GM18868 (cell line): ENCODE results near the gene TMEM87B.
"Not testable (repeated sequence)": the region's sequence is repeated elsewhere in the genome, so short reads cannot be mapped to it uniquely, and the experiment has no call there.

Experiments
- ATAC-seq: cut with Tn5 transposase; IDR thresholded peaks from one replicate; pipeline ENCODE4 v1.9.1; 2021; ENCODE audit warnings: mild to moderate bottlenecking, moderate library complexity; ENCODE audit not compliant: unreplicated experiment

Gene TMEM87B

DNA sequence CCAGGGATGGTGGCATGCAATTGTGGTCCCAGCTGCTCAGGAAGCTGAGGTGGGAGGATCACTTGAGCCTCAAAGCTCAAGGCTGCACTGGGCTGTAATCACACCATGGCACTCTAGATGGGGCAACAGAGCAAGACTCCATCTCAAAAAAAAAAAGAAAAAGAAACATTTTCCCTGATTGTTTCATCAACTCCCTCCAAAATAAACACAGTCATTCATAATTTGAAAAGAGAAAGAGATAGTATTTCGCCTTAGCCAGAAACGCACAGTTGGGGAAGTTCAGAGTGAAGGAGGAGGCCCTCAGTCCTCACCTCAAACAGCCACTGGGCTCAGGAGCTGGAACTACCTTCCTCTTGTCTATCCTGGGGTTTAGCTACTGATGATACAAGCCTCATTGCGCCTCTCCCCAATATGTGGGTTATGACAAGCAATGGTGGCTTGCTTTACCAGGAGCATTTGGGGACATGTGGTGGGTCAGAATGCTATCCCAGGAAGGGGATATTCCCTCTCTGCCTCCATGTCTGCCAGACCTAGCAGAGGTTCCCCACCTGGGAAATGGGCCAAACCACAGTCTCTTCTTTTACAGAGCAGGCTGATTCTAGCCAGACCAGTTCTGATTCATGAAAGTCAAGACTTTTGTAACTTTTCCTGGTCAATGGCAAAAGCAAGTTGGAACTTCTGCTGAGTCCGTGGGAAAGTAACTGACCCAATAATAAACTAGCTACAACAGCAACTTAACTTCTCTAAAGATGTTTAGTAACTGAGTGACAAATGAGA, 22.2 kb upstream of the TMEM87B start:
- no peak for ATAC-seq

DNA sequence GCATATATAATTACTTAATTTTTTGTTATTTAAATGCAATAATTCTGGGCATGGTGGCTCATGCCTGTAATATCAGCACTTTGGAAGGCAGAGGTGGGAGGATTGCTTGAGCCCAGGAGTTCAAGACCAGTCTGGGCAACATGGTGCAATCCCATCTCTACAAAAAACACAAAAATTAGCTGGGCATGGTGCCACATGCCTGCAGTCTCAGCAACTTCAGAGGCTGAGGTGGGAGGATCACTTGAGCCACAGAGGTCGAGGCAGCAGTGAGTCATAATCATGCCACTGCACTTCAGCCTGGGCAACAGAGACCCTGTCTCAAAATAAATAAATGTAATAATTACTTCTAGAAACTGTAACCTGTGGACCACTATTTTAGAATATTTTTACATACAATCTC, 21.5 kb upstream of the TMEM87B start:
- no peak for ATAC-seq

DNA sequence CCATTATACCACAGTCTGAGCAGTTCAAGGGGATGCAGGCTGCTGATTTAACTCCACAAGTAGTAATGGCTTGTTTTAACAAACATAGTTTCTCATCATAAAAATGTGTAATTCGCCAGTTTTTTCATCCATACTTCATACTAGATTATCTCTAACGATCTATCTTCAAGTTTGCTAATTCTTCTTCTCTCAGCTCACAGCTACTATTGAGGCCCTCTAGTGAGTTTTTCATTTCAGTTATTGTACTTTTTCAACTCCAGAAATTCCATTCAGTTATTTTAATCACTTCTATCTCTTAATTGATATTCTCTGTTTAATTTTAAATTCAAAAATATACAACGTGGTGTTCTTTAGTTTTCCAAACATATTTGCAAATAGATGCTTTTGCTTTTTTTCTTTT, 20.1 kb upstream of the TMEM87B start:
- ATAC-seq = no peak

DNA sequence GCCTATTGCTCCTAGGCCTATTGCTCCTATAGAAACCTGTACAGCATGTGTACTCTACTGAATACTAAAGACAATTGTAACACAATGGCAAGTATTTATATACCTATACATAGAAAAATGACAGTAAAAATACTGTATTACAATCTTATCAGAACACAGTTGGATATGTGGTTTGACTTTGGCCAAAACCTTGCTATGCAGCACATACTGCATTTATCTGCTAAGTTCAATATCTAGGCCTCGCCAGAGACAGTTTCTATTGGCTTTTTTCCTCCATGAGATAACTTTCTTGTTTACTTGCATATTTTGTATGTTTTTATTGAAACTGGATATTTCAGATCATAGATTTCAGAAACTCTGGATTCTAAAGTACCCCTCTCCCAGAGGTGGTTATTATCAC, 19.3 kb upstream of the TMEM87B start:
- ATAC-seq = no peak

DNA sequence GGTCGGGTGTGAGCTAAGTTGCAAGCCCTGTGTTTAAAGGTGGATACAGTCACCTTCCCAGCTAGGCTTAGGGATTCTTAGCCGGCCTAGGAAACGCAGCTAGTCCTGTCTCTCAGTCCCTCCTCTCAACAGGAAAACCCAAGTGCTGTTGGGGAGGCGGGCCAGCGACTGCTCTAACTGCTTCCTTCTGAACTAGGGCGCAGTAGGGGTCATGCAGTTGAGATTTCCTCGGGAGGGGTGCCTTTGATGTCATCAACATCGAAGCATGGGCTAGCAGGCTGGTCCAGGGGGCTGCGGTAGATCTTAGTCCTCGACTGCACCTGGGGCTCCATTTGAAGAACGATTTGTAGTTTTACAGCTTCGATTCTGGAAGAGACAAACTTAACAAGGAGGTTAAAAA, 15.5 kb upstream of the TMEM87B start:
- ATAC-seq = not testable (repeated sequence)

DNA sequence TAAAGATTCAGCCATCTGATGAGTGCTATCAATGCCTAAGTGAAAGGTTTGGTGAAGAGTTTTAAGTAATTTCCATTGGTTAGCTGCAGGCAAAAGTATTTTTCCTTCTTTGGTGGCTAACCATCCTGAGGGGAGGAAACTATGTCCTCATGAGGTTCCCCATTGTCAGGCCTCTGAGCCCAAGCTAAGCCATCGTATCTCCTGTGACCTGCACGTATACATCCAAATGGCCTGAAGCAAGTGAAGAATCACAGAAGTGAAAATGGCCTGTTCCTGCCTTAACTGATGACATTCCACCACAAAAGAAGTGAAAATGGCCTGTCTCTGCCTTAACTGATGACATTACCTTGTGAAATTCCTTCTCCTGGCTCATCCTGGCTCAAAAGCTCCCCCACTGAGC, 15.0 kb upstream of the TMEM87B start:
- not testable (repeated sequence) for ATAC-seq

DNA sequence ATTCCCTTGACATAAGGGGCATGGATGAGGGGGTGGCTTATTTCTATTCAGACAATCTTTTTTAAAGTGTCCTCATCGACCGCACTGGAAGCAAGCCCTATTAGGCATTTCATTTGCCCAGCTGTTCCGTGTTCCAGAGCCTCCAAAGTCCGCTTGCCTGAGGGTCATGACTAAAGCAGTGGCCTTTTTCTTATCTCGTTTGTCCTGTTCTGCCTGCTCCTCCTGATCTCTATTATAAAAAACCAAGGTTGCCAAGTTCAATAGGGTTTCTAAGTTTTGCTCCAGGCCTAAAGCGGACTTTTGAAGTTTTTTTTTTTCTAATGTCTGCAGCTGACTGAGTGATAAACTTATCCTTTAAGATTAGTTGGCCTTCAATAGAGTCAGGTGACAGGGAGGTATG, 13.6 kb upstream of the TMEM87B start:
- ATAC-seq = not testable (repeated sequence)

DNA sequence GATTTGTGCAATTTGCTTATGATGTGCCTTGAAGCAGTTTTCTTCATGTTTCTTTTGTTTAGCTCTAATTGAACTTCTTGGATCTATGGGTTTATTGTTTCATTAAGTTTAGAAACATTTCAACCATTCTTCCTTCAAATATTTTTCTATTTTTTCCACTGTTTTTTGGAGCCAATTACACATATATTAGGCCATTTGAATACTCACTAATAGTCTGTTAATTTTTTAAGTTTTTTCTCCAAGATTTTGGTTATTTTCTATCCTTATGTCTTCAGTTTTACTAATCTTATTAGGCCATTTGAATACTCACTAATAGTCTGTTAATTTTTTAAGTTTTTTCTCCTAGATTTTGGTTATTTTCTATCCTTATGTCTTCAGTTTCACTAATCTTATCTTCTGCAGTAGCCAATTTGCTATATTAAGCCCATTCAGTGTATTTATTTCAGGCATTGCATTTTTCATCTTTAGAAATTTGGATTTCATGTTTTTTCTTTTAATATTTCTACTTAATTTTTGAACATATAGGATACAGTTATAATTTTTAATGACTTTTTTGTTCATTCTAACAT, 9.5 kb upstream of the TMEM87B start:
- no peak for ATAC-seq

DNA sequence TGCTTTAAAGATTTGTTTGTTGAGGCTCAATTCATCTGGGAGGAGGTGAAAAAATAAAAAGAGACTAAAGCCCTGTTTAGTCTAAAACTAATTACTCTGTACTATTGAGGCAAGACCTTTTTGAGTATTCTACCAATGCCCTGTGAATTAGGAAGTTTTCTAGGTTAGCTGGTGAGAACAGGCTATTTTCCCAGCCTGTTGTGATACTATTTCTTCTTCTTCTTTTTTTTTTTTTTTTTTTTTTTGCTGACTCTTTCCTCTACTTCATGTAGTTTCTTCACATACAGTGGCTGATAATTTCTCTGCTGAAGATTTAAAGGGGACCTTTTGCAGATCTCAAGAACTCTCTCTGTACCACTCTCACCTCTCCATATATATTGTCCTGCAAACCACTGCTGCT, 8.8 kb upstream of the TMEM87B start:
- ATAC-seq = no peak

DNA sequence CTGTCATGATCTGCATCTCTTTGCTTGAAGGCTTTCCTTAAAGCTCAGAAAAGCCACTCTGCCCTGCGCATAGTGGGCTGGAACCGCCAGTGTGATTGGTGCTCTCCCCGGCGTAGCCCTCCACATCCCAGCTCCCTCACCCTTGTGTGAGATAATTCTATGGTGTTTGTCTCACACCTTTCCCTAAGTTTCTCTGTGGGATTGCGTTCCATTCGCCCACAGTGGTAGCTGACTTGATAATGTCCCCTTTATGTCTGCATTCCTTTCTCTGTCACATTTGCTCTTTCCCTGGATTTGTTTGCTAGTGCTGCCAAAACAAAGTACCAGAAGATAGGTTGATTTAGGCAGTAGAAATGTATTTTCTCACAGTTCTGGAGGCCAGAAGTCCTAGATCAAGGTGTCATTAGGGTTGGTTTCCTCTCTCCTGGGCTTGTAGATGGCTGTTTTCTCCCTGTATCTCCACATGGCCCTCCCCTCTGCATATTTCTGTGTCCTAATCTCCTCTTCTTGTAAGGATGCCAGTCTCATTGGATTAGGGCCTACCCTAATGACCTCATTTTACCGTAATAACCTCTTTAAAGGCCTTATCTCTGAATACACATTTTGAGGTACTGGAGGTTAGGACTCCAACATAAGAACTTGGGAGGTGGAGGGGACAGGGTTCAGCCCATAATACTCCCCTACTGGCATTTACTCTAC, 7.4 kb upstream of the TMEM87B start:
- ATAC-seq = no peak

DNA sequence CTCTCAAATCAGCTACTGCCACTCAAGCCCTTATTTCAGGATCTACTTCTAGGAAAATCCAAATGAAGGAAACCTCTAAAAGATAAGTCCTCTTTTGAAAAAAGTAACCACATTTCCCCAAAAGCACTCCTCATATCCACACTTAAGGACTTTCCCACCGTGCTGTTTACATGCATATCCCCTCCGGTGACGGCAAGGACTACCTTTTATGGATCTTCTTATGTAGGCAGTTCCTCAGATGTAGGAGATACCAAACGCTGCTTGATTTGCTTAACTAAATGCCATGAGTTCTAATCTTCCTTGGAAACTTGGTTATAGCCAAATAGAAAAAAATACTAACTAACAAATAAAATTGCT, 6.9 kb upstream of the TMEM87B start:
- no peak for ATAC-seq

DNA sequence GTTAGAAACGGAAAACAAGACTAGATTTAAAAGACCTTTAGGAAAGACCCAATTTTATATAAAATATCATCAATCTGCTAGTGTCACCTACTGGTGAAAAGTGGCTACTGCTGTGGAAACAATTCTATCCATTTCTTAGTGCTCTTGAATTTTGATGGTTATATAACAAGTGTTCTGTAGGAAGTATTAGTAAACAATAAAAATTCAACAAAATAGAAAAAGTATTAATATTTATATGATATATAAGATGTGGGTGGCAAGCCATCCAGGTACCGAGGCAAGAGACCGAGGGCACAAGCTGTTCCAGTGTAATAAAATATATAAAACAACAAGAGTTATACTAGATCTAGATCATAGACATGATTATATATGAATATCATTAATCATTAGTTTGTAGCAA, 6.2 kb upstream of the TMEM87B start:
- no peak for ATAC-seq

DNA sequence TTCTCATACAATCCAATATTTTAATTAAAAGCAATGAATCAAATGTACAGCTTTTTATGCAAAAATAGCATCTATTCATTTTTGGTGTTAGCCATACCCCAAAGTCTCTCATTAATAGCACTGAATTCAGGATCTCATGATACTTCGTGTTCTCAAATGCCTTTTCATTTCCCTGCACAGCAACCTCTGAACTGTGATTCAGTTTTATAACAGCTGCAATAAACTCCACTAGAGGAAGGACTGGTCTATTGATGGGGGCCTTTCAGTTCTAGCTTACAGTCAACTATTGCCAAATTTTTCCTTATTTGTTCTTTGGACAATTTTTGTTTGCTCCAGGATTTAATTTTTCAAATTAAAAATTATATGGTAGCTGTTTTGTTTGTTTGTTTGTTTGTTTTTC, 4.8 kb upstream of the TMEM87B start:
- no peak for ATAC-seq

DNA sequence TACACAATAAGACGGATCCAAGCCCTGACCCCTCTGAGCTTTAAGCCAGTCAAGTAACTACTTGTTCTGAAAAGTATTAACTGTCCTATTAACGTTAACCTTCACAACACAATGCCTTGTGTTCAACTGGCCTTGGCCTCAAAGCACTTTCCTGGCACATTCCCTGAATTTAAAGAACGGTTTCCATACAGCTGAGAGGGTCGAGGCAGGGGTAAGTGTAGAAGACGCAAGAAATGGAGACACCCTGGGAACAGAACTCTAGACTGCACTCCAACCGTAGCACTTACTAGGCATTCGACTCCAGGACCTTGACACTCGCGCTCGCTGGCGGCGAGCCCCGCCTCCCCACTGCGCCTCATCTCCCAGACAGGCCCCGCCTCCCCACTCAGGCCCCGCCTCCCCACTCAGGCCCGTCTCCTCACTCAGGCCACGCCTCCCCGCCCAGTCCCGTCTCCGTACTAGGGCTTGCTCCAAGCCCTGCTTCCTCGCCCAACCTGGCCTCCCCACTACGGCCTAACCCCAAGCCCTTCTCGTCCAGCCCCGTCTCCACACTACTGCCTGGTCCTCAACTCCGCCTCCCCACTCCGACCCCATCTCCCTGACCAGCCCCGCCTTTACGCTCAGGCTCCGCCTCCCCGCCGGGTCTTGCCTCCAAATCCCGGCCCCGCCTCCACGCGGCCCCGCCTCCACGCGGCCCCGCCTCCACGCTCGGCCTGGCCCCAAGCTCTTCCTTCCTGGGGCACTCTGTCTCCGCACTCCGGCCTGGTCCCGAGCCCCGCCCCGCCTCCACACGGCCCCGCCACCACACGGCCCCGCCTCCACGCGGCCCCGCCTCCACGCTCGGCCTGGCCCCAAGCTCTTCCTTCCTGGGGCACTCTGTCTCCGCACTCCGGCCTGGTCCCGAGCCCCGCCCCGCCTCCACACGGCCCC, 887 bp upstream of the TMEM87B start:
- peak; percentile 58 for ATAC-seq

DNA sequence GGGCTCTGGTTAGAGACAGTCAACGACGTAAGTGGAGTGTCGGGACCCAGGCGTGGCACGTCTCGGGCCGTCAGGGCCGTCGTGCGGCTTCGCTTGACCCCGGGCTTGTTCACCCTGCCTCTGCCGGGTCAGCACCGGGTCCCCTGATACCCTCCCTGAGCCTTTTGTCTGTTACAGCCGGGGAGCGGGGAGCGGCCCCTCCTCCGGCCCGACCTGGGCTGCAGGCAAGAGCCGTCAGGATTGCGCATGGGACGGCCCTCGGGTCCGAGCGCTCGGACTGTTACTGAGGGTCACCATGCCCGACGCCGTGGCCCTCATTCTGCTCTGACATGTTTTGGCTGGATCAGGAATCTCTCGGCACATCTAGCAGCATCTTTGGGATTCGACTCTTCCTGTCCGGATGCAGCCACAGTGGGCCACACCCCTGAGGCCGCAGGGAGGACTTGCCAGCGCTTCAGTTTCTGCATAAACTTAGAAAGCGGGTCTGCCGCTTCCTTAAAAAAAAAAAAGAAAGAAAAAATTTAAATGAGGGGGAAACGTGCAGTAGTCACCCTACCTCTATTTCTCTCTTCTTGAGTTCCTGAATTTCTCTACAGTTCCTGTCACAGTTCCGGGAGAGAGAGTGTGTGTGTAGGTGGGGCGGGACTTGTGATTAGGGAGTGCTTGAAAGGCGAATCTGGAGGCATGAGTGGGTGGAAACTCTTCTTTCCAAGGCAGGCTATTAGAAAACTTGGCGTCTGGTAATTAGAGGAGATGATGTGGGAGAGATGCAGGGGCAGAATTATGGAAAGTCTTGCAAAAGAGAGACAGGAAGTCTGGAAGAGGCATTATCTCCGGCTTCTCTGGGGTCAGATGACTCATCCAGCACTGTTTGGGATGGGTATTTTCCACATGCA, 909 bp downstream of the TMEM87B start:
- ATAC-seq = no peak

DNA sequence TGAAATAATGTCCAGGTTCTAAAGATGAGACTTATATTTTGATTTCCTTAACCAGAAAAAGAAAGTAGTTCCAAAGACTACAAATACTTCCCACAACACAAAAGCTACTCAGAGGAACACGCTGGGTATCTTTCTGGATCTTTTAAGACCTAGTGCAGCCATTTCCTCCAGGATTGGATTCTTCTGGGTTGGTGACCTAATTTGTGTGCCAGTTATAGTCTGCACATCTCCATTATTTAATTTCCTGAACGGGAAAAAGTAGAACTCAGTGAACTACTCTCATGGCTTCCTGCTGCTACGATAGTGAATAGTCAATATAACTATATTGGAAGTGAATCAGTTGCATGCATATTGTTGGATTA, 1.5 kb downstream of the TMEM87B start:
- no peak for ATAC-seq

DNA sequence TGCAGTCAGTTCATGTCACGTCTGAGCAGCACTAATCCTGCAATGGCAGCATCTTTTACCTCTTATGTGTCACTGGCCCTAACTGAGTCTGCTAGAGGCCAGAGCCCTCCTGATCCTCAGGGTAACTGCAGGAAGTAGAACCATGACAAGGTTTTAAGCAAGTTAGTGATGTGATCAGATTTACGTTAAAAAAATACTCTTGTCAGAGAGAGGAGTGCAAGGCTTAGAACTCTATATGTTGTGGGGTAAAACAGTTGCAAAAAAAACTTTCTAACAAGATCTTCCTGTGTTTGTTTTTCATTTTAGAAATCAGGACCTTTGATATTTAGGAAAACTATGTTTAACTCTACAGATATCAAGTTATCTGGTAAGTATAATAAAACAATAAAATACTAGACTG, 4.6 kb downstream of the TMEM87B start:
- no peak for ATAC-seq

DNA sequence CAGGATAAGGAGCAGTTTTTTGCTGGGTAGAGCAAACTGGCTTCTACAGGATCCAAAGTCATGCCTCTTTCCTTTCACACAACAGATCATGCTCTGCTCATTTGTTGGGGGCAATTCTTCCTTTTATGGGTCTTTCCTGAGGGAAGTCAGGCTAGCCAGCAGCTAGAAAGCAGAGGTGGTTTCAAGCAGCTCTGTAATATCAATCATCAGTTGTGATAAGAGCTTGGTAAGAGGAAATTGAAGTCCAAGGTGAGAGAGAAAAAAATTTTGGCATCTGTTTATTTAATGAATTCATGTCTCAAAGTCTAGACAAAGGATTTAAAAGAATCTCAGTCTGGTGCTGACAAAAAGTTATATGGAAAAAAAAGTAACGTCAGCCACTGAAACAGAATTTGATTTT, 6.2 kb downstream of the TMEM87B start:
- ATAC-seq = no peak

DNA sequence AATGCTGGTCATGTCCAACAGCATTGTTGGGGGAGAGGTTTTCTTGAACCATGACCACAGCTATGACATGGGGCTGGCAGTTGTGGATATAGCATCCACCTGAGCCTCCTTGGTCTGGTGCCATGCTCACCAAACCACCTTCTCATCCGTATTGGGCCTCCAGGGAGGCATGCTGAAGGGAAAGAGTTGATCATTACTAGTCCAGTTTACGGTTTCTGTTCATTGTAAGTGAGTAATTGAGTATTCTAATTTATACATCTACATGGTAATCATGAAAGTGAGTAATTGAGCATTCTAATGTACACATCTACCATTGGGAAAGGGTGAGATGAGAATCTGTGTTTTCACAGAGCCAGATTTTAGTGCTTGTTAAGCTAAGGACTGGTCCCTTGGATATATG, 6.8 kb downstream of the TMEM87B start:
- no peak for ATAC-seq

DNA sequence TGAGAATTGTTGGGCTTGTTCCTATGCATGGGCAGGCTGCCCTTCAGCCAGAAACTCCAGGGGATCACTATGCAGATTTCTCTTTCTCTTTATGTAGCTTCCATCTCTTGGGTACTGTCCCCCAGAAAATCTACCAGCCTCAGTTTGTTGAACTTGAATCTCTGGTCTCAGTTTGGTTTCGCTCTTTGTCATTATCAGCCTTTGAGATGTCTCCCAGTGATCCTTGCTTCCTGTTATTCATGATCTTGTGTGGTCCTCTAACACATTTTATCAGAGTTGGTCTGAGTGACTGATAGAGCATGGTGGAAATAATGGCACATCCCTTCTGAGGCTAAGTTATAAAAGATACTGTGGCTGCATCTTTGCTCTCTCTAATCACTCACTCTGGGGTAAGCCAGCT, 7.8 kb downstream of the TMEM87B start:
- no peak for ATAC-seq
